ENCODE results near the gene POLE. TPM values are rescaled to one million over a fixed set of nuclear protein-coding genes. Genes with fewer than 3 reads are reported as not detected.
A peak's percentile ranks its signal among the peaks of the same experiment; 100 is the strongest.

Gene POLE
- total RNA-seq, 4 donors from 2014 or later, result 15.8 to 60.8 (median 27.1) TPM

- TF ChIP-seq, protein P1, sequence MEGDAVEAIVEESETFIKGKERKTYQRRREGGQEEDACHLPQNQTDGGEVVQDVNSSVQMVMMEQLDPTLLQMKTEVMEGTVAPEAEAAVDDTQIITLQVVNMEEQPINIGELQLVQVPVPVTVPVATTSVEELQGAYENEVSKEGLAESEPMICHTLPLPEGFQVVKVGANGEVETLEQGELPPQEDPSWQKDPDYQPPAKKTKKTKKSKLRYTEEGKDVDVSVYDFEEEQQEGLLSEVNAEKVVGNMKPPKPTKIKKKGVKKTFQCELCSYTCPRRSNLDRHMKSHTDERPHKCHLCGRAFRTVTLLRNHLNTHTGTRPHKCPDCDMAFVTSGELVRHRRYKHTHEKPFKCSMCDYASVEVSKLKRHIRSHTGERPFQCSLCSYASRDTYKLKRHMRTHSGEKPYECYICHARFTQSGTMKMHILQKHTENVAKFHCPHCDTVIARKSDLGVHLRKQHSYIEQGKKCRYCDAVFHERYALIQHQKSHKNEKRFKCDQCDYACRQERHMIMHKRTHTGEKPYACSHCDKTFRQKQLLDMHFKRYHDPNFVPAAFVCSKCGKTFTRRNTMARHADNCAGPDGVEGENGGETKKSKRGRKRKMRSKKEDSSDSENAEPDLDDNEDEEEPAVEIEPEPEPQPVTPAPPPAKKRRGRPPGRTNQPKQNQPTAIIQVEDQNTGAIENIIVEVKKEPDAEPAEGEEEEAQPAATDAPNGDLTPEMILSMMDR (IDR thresholded peaks at IDR 0.05), result no peak
- DNase-seq (ENCODE audit: low spot score) (no peak), ATAC-seq (ENCODE audit: low FRiP score) (peak; percentile 59)
Observed at GRCh38 chr12:132638541-132639408, 48.4 kb downstream of the POLE start.

DNA sequence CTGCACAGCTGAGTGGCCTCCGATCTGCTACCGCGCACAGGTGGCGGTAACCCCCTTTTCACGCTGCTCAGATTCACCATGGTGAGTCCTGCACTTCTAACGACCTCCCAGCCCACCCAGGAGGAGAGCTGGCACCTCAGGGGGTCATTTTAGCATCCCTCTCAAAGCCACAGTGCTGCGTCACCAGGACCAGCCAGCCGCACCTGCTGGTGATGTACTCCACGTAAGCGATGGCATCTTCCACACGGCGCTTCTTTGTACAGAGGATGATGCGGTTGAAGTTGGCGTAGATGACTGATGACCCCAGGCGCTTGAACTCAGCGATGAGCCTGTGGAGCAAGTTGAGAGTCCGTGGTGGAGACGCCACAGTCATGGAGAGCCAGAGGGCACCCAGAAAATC is 49.3 kb downstream of the POLE start:
- TF ChIP-seq, protein P1 (IDR thresholded peaks at IDR 0.05), result no peak
- no peak for DNase-seq (ENCODE audit: low spot score)
- no peak for ATAC-seq (ENCODE audit: low FRiP score)

DNA sequence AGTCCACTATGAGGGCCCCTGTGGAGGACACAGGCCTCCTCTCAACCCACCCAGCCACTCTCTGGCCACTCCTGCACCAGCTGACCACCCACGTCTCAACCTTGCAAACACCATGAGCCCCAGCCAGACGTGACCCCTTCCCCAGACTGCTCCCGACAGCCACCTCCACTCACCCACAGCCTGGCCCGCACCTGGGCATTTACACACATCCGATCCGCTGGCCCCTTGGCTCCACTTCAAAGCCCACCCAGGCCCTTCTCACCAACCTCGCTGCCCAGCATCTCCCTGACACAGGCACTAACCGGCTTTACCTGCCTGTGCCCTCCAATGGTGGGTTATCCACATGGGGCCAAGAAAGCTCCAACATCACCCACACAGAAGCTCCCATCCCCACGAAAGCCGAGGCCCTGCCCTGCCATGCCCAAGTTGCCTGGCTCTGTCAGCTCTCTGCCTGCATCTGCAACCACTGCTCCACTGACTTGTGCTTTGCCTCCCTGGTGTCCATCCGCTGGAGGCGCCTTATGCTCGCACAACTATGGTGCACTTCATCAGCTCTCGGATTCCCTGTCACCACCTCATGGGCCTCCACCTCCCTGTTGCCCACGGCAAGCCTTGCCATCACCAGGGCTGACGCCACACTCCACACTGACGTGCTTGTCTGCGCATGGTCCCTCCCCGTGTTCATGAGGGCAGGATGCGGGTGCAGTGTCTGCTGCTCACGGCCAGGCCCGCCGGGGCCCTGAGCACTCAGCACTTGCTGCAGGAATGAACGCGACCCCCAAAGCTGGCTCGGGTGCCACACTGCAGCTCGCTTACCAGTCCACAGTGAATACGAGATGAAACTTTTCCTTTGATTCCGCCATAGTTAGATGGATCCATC is 51.8 kb downstream of the POLE start:
- ATAC-seq (ENCODE audit: low FRiP score) (no peak), DNase-seq (ENCODE audit: low spot score) (no peak)
- TF ChIP-seq, protein P1 (IDR thresholded peaks at IDR 0.05), result no peak

- TF ChIP-seq, protein P1 (IDR thresholded peaks at IDR 0.05), result no peak
- ATAC-seq (ENCODE audit: low FRiP score) (no peak), DNase-seq (ENCODE audit: low spot score) (no peak)
Observed at GRCh38 chr12:132634411-132634990, 52.6 kb downstream of the POLE start.

DNA sequence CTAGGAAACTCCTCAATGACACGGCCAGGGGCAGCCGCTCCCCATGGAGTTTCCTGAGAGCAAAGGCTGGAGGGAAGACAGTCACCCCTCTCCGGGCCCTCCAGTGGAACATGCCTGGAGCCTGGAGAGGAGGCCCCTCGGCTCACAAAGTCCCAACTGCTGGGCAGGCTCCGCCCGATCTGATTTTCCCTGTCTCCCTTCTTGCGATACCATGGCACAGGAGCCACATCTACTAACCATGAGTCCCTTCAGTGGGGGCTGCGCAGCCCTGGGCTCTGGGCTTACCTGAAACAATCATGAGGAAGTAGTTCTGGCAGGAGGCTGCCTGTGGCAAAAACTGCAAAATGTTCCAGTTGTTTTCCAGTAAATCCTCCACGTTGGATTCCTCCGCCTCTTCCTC is 53.2 kb downstream of the POLE start:
- TF ChIP-seq, protein P1 (IDR thresholded peaks at IDR 0.05), result no peak
- ATAC-seq (ENCODE audit: low FRiP score) (no peak), DNase-seq (ENCODE audit: low spot score) (no peak)

DNA sequence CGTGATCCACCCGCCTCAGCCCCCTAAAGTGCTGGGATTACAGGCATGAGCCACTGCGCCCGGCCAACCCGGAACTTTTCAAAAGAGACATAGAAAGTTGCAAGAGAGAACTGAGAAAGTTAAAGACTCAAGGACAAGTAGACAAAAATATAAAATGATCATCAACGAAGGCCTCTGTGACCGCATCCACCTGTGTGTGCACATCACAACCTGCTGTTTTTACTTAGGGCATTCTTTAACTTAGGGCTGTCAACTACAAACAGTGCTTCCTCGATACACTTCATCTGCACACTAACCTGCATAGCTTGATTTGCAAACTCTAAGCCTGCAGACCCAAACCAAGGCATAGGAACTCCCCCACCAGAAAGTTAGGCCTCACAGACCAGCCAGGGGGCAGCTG is 53.7 kb downstream of the POLE start:
- DNase-seq (ENCODE audit: low spot score) (no peak), ATAC-seq (ENCODE audit: low FRiP score) (no peak)
- TF ChIP-seq, protein P1 (IDR thresholded peaks at IDR 0.05), result no peak

All from omental fat pad (tissue), 4 donors.